ENCODE data around the gene ATP6V0E1.

Gene ATP6V0E1

DNA sequence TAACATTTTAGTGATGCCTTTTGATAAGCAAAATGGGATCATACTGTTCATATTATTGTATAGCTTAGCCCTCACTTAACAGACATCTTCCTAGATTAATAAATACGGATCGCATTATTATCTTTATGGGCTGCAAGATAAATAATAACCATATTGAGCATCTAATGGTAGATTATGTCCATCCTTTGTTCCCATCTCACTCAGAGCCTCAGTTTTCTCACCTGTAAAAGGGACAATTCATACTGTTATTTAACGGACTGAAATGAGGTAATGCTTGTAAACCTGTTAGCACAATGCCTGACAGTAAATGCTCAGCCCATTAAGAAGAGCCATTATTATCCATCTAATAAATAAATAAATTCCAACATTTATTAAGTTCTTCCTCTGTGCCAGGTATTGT is 27.3 kb upstream of the ATP6V0E1 start:
- FAIRE-seq, result no peak
- DNase-seq (ENCODE audit: low spot score), result no peak

DNA sequence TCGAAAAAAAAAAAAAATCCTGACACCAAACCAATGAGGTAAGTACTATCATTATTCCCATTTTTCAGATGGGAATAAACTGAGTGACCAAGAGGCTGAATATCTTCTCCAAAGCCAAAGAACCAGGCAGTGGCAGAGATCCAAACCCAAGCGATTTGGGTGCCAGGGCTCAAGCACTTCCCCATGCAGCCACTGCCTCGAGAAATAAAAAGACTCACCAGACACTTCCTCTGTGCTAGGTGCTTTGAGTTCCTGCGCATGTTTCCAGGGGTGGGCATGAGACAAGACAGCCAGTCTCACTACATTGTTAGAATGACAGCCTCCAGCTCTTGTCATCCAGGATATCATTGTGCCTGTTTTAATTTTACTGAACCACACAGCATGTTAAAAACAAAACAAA is 26.6 kb upstream of the ATP6V0E1 start:
- no peak for FAIRE-seq
- DNase-seq (ENCODE audit: low spot score), result no peak

DNA sequence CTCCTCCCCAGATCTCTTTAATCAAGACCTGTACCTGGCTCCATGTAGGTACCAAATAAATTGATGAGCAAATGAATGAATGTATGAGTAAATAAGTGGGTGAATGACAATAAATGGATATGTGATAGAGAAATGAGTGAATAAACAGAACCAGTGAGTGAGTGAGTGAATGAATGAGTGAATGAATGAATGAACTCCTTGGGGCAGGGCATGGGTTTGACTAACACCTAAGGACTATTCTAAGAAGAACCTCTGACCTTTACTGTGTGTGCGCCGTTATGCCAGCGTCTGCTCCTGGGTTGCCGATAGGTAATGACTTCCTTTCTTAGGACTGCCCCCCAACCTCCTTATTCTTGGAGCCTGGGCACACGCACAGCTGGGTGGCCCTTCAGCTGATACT is 26.1 kb upstream of the ATP6V0E1 start:
- FAIRE-seq, result no peak

DNA sequence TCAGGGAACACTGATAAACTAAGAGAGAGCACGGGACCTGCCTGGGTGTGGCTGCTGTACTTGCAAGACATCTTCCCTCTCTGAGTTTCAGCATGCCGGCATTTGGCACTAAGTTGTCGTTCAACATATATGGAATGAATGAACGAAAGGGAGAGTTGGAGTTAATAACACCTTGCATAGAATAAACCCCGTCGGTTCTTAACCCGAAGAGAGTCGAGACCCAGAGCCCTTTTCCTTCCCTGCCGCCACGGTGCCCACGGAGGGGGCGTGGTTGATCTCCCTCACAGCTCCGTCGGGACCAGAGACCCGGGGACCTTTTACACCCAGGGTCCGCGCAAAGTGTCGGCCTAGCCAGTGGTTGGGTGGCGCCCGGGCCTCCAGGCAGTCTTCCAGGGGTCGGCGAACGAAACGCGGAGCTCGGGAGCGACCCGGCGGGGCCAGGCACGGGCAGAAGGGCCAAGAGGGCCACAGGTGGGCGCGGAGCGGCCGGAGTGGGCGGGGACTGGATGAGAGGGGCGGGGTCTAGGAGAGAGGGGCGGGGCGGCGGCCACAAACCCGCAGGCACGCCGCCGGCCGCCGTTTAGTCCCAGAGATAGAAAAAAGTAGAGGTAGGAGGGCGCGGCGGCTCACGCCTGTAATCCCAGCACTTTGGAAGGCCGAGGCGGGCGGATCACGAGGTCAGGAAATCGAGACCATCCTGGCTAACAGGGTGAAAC is 25.1 kb upstream of the ATP6V0E1 start:
- DNase-seq (ENCODE audit: low spot score), result peak; percentile 50
- FAIRE-seq, result no peak

More for the DNA sequence above, 26.1 kb upstream of the ATP6V0E1 start:
- no peak for DNase-seq (ENCODE audit: low spot score)

DNA sequence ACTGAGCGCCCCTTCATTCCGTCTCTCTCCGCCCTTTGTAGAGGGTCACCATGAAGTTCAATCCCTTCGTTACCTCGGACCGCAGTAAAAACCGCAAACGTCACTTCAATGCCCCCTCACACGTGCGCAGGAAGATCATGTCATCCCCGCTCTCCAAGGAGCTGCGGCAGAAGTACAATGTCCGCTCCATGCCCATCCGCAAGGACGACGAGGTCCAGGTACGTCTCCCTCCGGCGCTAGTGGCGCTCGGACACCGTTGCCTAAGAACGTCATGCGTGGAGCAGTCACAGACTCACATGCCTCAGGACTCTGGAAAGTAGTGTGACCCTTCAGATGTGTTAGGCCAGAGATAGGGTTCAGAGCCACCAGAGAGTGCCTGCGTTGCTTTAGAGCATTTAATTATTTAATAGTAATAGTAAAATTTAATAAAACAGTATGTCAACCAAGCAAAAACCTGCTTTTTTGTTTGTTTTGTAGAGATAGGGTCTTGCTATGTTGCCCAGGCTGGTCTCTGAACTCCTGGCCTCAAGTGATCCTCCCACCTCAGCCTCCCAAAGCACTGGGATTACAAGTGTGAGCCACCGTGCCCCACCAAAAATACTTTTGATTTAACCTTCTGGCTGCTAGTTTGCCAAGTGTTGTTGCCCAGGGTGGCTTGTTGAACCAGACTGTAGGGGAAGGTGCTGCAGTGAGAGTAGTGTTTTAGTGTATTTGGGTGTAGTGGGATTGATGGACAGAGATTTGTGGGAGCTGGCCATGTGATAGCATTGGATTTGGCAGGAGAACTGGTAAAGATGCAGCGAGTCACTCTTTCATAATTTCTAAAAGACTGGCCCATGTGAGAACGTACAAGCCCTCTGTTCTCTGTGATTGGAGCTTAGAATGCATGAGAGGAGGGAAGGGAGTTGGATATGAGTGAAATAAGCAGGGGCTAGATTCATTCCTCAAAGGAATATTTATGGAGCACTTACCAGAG is 23.5 kb upstream of the ATP6V0E1 start:
- no peak for FAIRE-seq
- DNase-seq (ENCODE audit: low spot score), result no peak

DNA sequence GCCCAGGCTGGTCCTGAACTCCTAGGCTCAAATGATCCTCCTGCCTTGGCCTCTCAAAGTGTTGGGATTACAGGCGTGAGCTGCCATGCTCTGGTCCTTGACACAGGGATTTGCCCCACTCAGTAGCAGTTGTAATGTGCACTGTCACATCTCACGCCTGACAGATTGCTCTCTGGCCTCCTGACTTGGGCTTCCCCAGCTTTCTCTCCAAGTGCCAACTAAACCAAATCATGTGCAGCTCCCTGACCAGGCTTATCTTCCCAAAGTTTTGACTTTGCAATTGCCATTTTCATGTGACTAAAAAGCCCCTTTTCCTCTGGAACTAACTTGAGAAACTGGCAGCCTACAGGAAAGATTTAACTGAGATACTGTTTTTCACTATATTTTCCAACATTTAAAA is 13.7 kb upstream of the ATP6V0E1 start:
- DNase-seq (ENCODE audit: low spot score) (no peak), FAIRE-seq (no peak)

DNA sequence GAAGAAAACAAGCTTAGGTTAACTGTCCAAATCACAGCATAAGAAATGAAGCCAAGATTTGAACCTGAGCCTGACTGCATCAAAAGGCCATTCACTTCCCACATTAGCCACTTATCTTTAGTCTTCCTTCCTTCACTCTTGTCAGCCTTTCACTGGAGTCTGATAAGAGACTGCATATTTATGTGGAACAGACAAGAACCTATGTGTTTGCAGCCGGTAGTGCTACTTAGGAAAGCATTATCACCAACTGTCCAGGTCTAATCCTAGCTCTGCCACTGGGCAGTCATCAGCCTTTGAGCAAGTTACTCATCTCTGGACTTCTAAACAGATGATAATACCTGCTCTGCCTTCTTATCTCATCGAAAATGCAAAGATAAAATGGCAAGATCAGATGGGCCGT is 12.1 kb upstream of the ATP6V0E1 start:
- no peak for FAIRE-seq
- no peak for DNase-seq (ENCODE audit: low spot score)

DNA sequence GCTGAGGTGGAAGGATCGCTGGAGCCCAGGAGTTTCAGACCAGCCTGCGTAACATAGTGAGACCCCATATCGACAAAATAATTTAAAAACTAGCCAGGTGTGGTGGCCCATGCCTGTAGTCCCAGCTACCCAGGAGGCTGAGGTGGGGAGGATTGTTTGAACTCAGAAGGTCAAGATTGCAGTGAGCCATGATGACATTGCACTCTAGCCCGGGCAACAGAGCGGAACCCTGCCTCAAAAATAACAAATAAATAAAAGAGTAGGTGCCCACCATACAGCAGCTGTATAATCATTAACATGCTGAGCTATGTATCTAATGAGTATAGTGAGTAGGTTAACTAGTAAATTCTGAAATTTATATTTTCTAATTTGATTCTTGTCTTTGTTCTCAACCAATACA is 11.0 kb upstream of the ATP6V0E1 start:
- DNase-seq (ENCODE audit: low spot score) (no peak), FAIRE-seq (no peak)

DNA sequence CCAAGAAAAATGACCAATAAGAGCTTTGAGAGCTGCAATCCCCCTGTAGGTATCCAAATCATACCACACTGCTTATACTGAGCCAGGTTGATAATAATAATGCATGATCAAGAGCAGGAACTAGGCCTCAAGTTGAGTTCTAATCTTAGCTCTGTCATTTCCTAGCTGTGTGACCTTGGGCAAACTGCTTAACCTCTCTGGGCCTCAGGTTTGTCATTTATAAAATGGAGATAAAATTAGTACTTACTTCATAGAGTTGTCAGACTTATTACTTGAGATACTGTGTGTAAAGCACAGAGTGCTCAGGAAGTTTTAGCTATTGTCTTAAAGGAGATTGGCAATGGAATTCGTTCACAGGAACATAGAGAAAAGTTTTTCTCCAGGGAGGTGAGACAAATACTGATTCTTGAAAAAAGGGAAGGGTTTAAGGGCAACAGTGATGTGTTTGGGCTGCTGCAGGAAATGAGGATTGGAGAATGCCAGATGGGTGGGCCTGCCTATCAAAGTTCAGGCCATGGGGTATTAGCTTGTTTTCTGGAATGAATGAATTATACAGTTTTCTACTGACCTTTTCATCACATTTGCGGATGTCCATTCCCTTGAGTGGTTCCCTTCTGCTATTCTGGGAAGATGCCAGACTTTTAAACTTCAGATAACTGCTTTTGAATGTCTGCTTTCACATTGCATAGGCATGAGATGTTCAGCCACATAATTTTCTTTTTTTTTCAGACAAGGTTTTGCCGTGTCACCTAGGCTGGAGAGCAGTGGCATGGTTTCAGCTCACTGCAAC is 10.2 kb upstream of the ATP6V0E1 start:
- FAIRE-seq, result no peak
- DNase-seq (ENCODE audit: low spot score), result no peak

DNA sequence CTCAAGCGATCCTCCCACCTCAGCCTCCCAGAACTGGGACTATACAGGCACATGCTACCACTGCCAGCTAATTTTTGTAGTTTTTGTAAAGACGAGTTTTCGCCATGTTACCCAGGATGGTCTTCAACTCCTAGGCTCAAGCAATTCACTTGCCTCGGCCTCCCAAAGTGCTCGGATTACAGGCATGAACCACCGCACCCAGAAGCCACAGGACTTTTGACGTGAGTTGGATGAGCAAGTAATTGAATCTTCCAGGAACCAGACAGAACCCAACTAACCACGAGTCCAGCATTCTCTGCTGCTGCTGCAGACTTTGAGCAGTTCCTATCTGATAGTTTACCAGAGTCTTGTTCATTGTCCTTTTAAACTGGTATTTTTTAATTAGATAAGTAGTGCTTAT is 9.6 kb upstream of the ATP6V0E1 start:
- no peak for FAIRE-seq
- DNase-seq (ENCODE audit: low spot score), result no peak

DNA sequence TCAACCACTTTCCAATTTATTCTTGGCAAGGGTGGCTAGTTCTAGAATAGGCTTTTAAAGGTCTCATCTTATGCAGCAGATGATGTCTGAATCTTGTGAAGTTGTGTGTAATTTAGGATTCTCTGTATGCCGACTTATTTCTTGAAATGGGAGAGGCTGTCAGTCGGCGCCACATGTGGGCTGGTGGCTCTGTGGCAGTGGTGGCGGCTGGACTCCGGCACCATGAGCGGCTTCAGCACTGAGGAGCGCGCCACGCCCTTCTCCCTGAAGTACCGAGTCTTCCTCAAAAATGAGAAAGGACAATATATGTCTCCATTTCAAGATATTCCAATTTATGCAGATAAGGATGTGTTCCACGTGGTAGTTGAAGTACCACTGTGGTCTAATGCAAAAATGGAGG is 8.3 kb upstream of the ATP6V0E1 start:
- DNase-seq (ENCODE audit: low spot score) (no peak), FAIRE-seq (no peak)

DNA sequence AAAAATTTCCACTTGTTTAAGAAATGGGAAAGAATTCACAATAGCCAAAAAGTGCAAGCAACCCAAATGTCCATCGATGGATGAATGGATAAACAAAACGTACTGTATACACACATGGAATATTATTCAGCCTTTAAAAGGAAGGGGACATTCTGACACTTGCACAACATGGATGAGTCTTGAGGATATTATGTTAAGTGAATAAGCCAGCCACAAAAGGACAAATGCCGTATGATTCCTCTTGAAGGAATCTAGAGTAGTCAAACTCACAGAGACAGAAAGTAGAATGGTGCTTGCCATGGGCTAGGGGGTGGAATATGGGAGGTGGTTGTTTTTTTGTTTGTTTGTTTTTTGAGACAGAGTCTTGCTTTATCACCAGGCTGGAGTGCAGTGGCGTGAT is 3.8 kb upstream of the ATP6V0E1 start:
- FAIRE-seq (no peak), DNase-seq (ENCODE audit: low spot score) (no peak)

DNA sequence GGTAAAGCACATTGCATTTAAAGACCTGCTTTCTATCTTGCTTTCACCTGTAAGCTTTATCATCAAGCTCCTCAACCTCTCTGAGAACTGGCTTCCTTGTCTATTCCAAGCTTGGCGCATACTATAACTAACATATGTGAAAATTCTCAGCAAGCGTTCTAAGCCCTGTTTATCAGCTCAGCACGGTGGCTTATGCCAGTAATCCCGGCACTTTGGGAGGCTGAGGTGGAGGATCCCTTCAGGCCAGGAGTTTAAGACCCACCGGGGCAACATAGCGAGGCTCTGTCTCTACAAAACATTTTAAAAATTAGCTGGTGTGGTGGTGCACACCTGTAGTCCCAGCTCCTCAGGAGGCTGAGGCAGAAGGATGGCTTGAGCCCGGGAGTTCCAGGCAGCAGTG is 1.6 kb upstream of the ATP6V0E1 start:
- no peak for DNase-seq (ENCODE audit: low spot score)
- no peak for FAIRE-seq

DNA sequence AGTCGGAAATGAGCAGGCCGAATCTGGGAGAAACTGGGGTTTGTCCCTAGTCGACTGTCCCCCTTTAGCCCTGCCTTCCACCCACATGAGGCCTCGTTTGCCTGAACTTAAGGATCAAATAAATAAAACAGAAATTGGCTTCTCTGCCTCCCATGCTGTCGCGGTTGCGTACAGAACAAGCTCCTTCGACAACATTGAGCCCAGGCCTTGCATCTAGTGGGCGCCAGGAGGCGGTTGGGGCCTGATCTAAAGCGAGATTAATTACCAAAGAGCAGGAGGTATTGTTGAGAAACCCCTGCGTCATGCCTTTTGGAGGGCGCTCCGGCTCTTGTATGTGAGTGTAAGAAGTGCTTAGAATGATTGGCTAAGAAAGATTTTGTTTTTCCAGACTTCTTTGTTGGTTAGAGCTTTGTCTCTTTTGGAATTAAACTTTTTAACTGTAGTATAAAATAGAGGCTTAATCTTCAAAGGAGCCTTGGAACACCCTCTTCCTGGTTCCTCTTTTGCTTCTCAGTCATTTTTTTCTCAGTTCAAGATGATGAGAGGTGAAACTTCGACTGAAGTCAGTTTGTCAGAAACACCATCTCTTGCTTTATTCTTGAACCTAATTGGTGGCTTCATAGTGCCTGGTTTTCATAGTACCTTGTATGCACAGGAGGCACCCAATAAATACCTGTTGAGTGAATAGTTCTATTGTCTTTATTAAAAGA is 828 bp downstream of the ATP6V0E1 start:
- no peak for FAIRE-seq
- DNase-seq (ENCODE audit: low spot score), result peak; percentile 55

DNA sequence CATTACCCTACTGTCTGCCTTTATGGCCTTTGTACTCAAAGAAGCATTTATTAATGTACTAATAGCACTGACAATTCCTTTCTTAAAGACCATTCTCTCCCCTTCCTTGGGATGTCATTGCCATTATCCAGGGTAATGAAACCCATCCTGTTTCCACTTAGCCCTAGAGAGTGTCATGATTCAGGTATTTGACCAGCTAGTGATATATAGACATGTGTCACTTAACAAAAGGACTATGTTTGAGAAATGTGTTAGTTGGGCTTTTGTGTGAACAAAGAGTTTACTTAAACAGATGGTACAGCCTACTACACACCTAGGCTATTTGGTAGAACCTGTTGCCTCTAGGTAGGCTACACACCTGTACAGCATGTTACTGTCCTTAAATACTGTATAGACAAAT is 2.0 kb downstream of the ATP6V0E1 start:
- FAIRE-seq, result no peak
- no peak for DNase-seq (ENCODE audit: low spot score)

DNA sequence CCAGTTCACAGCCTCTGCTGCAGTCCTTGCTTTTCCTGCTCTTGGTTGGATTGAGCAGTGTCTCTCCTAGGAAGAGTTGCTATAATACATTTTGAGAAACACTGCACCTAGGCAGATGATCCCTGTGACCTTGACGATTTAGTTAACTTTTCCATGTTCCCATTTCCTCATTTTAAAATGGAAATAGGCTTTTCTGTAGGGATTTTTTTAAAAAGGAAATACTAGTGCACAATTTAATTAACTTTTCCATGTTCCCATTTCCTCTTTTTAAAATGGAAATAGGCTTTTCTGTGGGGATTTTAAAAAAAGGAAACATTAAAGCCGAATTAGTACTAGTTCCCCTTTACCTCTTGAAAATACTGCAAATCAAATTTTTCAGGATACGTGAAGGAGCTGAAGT is 4.7 kb downstream of the ATP6V0E1 start:
- no peak for FAIRE-seq

DNA sequence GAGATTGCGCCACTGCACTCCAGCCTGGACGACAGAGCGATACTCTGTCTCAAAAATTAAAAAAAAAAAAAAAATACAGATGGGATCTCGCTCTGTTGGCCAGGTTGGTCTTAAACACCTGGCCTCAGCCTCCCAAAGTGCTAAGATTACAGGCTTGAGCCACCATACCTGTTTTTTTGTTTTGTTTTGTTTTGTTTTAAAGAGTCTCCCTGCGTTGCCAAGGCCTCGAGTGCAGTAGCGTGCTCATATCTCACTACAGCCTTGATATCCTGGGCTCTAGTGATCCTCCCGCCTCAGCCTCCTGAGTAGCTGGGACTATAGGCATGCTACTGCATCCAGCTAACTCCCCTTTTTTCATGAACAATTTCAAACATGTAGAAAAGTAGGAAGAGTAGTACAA is 7.2 kb downstream of the ATP6V0E1 start:
- FAIRE-seq (no peak), DNase-seq (ENCODE audit: low spot score) (no peak)

More for the DNA sequence above, 4.7 kb downstream of the ATP6V0E1 start:
- DNase-seq (ENCODE audit: low spot score), result no peak

DNA sequence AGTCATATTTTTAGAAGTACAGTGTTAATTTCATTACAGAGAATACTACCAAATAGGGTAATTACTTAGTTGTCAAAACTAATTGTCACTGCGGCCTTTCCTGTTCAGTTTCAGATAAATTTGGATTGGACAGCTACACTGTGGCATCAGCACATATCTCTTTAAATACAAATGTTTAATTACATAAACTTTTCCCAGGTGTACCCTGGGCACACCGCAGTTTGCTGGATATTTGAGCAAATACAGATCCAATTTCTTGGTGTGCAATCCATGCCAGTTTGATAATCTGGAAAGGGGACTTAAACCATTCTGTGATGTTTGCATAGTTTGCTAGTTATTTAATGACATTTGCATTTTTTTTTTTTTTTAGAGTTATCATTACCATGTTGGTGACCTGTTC is 10.8 kb downstream of the ATP6V0E1 start:
- DNase-seq (ENCODE audit: low spot score) (no peak), FAIRE-seq (no peak)

DNA sequence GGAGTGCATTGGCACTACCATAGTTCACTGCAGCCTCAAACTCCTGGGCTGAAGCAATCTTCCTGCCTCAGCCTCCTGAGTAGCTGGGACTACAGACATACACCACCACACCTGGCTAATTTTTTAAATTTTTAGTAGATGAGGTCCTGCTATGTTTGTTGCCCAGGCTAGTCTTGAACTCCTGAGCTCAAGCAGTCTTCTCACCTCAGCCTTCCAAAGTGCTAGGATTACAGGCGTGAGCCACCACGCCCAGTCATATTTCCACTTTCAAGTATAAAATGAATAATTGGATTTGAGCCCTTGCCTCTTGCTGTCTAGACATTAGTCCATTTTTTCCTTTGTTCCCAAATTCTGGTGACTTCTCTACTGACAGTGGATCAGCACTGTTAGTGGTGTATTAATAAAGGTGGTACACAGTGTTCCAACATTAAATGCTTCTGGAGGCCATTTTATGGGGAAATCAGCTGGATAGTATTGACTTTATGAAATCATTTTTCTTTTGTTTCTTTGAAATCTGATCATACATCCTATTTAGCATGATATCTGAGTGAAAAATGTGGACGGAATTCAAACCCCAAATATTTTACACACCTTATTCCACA is 15.9 kb downstream of the ATP6V0E1 start:
- DNase-seq (ENCODE audit: low spot score) (no peak), FAIRE-seq (no peak)

DNA sequence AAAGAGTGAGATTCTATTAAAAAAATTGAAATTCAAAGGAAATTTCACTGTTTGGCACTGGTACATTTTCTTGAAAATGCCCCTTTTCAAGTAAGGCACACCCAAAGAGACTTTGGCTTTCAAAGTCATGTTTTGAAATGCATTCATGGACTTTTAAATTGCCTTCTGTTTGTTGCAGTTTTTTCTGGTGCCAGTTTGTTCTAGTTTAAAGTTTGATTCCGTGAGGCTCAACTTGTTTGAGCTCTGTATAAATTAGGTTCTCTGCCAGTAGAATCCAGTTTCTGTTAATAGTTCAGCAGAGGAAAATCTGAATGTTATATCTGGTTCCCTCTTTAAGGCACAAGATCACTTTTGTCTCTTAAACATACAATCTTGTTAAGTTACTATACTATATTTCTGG is 16.4 kb downstream of the ATP6V0E1 start:
- FAIRE-seq (no peak), DNase-seq (ENCODE audit: low spot score) (no peak)
